HG03097 (cell line): ENCODE measurements around the gene TLE3.

ENCODE experiments used
- ATAC-seq: cut with Tn5 transposase; IDR thresholded peaks from one replicate; pipeline ENCODE4 v1.9.1; 2021; ENCODE audit not compliant: unreplicated experiment, low FRiP score

TLE3 gene

GRCh38 chr15:70088455-70088854 lies 9.3 kb downstream of the TLE3 start:
- ATAC-seq: no peak

- no peak for ATAC-seq
Observed at GRCh38 chr15:70087708-70088352, 9.9 kb downstream of the TLE3 start.

GRCh38 chr15:70086636-70087035 lies 11.1 kb downstream of the TLE3 start:
- no peak for ATAC-seq

GRCh38 chr15:70084461-70084860 lies 13.3 kb downstream of the TLE3 start:
- ATAC-seq: no peak

- ATAC-seq: no peak
Observed at GRCh38 chr15:70083946-70084345, 13.8 kb downstream of the TLE3 start.

GRCh38 chr15:70083418-70083817 lies 14.3 kb downstream of the TLE3 start:
- ATAC-seq: no peak

GRCh38 chr15:70082281-70082900 lies 15.3 kb downstream of the TLE3 start:
- ATAC-seq: no peak

GRCh38 chr15:70081612-70082011 lies 16.1 kb downstream of the TLE3 start:
- no peak for ATAC-seq

GRCh38 chr15:70080347-70080746 lies 17.4 kb downstream of the TLE3 start:
- ATAC-seq: no peak

- ATAC-seq: no peak
Observed at GRCh38 chr15:70079888-70080287, 17.8 kb downstream of the TLE3 start.

GRCh38 chr15:70078578-70079417 lies 18.9 kb downstream of the TLE3 start:
- no peak for ATAC-seq

- ATAC-seq: no peak
Observed at GRCh38 chr15:70077188-70078147, 20.2 kb downstream of the TLE3 start.

GRCh38 chr15:70074380-70074779 lies 23.3 kb downstream of the TLE3 start:
- ATAC-seq: no peak

- ATAC-seq: no peak
Observed at GRCh38 chr15:70072479-70072878, 25.2 kb downstream of the TLE3 start.

- ATAC-seq: no peak
Observed at GRCh38 chr15:70071799-70072198, 25.9 kb downstream of the TLE3 start.

GRCh38 chr15:70069716-70070115 lies 28.0 kb downstream of the TLE3 start:
- no peak for ATAC-seq

- ATAC-seq: no peak
Observed at GRCh38 chr15:70068783-70069565, 28.7 kb downstream of the TLE3 start.

- no peak for ATAC-seq
Observed at GRCh38 chr15:70067681-70068080, 30.0 kb downstream of the TLE3 start.

GRCh38 chr15:70067011-70067410 lies 30.7 kb downstream of the TLE3 start:
- no peak for ATAC-seq

GRCh38 chr15:70066447-70066846 lies 31.3 kb downstream of the TLE3 start:
- no peak for ATAC-seq
